WI38 (cell line): ENCODE results near the gene LAMTOR5.

Source experiments
- H3K4me3 ChIP-seq: 2 replicates; pipeline ENCODE4 v1.5.1; 2011; ENCODE audit warnings: low read depth, mild to moderate bottlenecking, control low read depth, low read length
- CTCF ChIP-seq: IDR thresholded peaks from 2 replicates; pipeline ENCODE4 v1.5.1; 2012; ENCODE audit warnings: low read depth, mild to moderate bottlenecking, control low read depth, low read length

Gene LAMTOR5

GRCh38 chr1:110436635-110437034 lies 29.1 kb upstream of the LAMTOR5 start:
- no peak for TF ChIP-seq CTCF
- no peak overlapping the region for H3K4me3 ChIP-seq

GRCh38 chr1:110434946-110435345 lies 27.5 kb upstream of the LAMTOR5 start:
- H3K4me3 ChIP-seq = no peak overlapping the region
- no peak for TF ChIP-seq CTCF

GRCh38 chr1:110433803-110434202 lies 26.3 kb upstream of the LAMTOR5 start:
- no peak for TF ChIP-seq CTCF
- no peak overlapping the region for H3K4me3 ChIP-seq

- TF ChIP-seq CTCF = no peak
- no peak overlapping the region for H3K4me3 ChIP-seq
Measured at GRCh38 chr1:110433213-110433612, 25.7 kb upstream of the LAMTOR5 start.

GRCh38 chr1:110430901-110431300 lies 23.4 kb upstream of the LAMTOR5 start:
- TF ChIP-seq CTCF = no peak
- no peak overlapping the region for H3K4me3 ChIP-seq

- no peak for TF ChIP-seq CTCF
Measured at GRCh38 chr1:110430366-110430765, 22.9 kb upstream of the LAMTOR5 start.

GRCh38 chr1:110428946-110429345 lies 21.5 kb upstream of the LAMTOR5 start:
- no peak for TF ChIP-seq CTCF
- no peak overlapping the region for H3K4me3 ChIP-seq

More at GRCh38 chr1:110430366-110430765, 22.9 kb upstream of the LAMTOR5 start:
- no peak overlapping the region for H3K4me3 ChIP-seq
